SKM-1 (cell line): Measurements from ENCODE around the gene CUTA.
A peak's percentile ranks its signal among the peaks of the same experiment; 100 is the strongest.

Experiments
- DNase-seq: peaks from one replicate; lab custom pipeline; 2025; ENCODE audit not compliant: unreplicated experiment; lab: John Stamatoyannopoulos, UW

The CUTA gene

GRCh38 chr6:33439956-33440648 is 22.2 kb upstream of the CUTA start:
- DNase-seq: no peak

- DNase-seq: no peak
These were observed 21.2 kb upstream of the CUTA start for GRCh38 chr6:33438978-33439594.

DNA sequence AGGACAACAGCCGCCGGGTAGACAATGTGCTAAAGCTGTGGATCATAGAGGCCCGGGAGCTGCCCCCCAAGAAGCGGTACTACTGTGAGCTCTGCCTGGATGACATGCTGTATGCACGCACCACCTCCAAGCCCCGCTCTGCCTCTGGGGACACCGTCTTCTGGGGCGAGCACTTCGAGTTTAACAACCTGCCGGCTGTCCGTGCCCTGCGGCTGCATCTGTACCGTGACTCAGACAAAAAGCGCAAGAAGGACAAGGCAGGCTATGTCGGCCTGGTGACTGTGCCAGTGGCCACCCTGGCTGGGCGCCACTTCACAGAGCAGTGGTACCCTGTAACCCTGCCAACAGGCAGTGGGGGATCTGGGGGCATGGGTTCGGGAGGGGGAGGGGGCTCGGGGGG is 19.8 kb upstream of the CUTA start:
- no peak for DNase-seq

DNA sequence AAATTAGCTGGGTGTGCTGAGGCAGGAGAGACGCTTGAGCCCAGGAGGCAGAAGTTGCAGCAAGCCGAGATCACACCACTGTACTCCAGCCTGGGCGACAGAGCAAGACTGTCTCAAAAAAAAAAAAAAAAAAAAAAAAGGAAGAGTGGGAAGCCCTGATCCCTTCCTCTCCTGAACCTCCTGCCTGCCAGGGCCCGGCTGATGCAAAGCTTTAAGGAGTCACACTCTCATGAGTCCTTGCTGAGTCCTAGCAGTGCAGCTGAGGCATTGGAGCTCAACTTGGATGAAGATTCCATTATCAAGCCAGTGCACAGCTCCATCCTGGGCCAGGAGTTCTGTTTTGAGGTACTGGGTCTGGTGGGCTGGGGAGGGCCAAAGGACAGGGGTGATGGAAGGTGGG is 17.1 kb upstream of the CUTA start:
- DNase-seq: no peak

GRCh38 chr6:33433544-33434191 is 15.8 kb upstream of the CUTA start:
- DNase-seq: no peak

GRCh38 chr6:33433001-33433543 is 15.2 kb upstream of the CUTA start:
- DNase-seq: no peak

DNA sequence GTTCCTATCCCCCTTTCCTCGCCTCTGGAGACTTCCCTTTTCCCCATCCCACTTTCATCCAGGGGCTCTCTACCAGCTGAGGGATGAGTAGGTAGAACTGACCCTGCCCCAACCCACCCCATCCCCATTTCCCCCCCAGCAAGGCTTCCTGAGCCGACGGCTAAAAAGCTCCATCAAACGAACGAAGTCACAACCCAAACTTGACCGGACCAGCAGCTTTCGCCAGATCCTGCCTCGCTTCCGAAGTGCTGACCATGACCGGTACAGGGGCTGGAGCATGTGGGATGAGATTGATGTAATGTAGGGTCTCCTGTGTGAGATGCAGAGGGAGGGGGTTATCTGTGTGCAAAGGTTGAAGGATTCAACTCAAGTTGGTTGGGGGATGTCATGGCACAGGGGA is 14.6 kb upstream of the CUTA start:
- no peak for DNase-seq

DNA sequence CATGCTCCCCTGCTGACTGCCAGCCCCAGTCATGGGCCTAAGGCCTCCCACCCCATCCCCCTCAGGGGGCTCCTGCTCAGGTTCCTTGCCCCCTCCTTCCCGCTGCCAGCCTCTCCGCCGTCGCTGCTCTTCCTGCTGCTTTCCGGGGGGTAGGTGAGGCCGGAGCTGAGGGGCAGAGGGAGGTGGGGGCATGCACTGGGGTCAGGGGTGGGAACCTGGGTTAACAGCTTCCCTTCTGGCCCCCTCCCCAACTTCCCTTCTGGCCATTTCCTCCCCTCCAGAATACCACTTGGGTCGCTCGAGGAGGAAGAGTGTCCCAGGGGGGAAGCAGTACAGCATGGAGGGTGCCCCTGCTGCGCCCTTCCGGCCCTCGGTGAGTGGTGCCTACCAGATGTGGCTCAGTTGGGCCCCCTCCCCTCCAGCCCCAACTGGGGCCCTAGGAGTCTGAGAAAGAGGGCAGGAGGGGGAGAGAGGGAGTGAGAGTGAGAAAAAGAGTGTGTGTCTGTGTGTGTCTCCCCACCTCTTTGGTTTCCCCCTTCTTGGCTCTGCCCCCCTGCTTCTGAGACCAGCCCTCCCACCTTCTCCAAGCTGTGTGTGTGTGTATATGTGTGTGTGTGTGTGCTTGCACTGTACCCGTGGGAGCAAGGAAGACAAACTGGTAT is 14.1 kb upstream of the CUTA start:
- no peak for DNase-seq

DNA sequence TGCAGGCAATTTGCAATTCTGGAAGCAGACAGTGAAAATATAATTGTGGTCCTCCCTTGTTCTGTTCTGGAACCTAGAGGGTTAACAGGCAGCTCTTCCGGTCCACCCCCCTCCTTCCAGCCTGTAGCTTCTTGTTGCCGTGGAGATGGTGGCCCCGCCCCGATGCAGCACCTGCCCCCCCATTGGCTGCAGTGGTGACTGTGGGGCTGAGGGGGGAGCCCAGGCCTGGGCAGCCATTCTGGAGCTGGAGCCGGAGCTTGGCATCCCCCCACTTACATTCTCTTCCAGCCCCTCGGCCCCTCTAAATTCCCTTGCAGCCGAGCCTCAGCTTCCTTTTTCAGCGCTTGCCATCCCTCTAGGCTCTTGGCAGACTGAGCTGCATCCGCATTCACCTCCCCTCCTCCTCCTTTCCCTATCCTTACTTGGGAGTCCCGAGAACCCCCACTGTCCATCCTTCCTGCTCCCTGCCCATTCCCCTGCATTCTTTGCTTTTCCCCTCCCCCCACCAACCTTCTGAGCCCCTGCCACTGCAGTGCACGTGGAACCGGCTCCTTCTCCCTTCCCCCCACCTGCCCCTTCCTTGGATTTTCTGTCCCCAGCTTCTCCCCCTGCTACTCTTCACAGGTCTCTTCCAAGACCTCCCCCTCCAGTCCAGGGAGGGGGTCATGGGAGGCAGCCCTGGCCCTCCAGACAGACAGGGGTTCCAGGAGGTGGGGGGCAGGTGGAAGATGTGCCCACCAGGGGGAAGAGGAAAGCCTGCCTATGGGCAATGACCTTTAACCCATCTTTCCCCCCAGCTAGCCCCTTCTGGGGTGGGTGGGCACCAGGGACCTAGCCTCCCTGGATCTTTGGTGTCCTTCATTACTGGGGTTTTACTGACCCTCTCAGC is 13.3 kb upstream of the CUTA start:
- DNase-seq: no peak

DNA sequence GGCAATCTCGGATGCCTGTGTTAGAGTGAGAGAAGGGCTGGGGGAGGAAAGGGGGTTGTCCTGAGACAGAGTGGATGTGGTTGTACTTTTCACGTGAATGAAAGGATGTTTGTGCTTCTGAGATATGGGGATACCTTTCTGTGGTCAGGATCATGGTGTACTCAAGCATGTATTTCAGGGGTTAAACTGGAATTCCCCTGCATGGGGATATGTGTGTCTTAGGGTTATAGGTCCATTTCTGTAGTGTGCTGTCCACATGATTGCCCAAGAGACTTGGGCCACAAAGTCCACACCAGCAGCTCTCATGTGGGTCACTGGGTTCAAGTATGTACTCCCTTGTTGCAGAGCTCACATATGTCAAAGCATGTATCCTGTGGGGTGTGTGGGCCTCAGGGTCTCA is 12.4 kb upstream of the CUTA start:
- no peak for DNase-seq

- no peak for DNase-seq
These were observed 11.8 kb upstream of the CUTA start for GRCh38 chr6:33429750-33430052.

- DNase-seq: no peak
These were observed 11.3 kb upstream of the CUTA start for GRCh38 chr6:33428966-33429749.

DNA sequence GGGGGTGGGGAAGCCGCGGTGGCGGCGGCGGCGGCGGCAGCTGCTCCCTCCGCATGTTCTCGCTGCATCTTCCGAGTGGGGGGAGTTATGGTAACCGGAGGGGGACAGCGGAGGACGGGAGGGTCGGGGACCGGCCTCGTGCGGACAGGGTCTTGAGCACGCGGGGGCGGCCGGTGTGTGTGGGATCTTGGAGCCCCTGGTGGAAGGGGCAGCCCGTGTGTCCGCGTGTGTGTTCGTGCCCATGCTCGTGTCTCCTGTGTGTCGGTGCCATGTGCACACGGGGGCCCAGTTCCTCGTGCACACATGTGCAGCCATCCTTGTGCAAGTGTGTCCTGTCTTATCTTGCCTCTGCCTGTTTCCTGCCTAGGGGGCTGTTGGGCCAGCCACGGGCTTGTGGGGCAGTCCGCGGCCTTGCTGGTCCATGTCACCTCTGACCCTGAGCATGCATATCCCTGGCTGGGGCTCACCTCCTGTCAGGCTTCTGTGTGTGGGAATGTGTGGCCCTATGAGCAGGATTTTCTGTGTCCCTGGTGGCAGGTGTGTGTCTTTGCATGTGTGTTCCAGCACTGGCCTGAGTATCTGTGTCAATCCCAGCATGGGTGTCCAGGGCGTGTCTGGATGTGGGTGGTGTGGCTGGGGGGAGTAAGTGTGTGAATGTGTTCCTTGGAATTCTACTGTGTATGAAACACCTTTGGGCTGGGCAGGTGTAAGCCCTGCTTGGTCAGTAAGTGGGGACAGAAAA is 10.5 kb upstream of the CUTA start:
- DNase-seq: peak; percentile 50

DNA sequence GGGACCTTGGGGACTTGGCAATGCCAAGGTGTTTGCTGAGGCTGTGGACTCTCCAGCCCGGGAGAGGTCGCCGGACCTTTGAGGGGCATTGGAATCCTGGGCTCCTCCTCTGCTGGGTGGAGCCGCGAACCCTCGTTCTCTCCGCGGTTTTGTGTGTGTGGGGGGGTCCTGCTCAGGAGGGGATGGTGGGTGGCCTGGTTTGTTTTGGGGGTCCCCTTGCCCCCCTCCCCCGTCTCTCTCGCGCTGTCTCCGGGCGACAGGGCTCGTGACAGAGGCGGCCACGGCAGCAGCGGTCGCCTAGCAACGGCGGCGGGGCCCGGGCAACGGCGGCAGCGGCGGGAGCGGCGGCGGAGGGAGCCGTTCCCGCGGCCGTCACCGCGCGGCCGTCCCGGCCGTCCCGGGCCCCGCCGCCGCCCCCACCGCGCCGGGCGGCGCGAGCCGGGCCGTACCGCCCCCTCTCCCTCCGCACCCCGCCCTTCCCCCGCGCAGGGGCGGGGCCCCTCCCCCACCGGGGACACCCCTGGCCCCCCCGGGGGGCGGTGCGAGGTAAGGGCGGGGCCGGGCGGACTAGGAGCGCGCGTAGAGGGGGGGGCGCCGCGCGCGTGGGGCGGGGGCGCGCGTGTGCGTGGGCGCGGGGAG is 9.8 kb upstream of the CUTA start:
- DNase-seq: no peak

- DNase-seq: no peak
These were observed 8.9 kb upstream of the CUTA start for GRCh38 chr6:33426590-33427511.

GRCh38 chr6:33425668-33426577 is 8.0 kb upstream of the CUTA start:
- peak; percentile 66 for DNase-seq
